ENCODE data around the gene C12orf75. TPM values are rescaled to one million over a fixed set of nuclear protein-coding genes. Genes with fewer than 3 reads are reported as not detected.

The C12orf75 gene
- total RNA-seq, 1 donor from 2014 or later: 169 TPM

GRCh38 chr12:105316931-105317852, 13.3 kb upstream of the C12orf75 start:
- peaks cover 27% of the 10 kb centered on the region for H3K4me1 Mint-ChIP-seq (ENCODE audit: unreplicated experiment)
- H3K27ac Mint-ChIP-seq (ENCODE audit: unreplicated experiment): peak overlapping the region; percentile 53
- no peaks in the 10 kb centered on the region for H3K27me3 Mint-ChIP-seq (ENCODE audit: unreplicated experiment)

GRCh38 chr12:105317942-105318621, 12.4 kb upstream of the C12orf75 start:
- Mint-ChIP-seq H3K27ac (ENCODE audit: unreplicated experiment) (no peak overlapping the region), H3K36me3 (ENCODE audit: unreplicated experiment) (no peaks in the 10 kb centered on the region), H3K27me3 (ENCODE audit: unreplicated experiment) (no peaks in the 10 kb centered on the region), H3K9me3 (ENCODE audit: unreplicated experiment) (peaks cover 8% of the 10 kb centered on the region), H3K4me3 (ENCODE audit: unreplicated experiment) (no peak overlapping the region), H3K4me1 (ENCODE audit: unreplicated experiment) (peaks cover 24% of the 10 kb centered on the region)
- DNase-seq (ENCODE audit: extremely low spot score, unreplicated experiment): no peak
- no peak for TF ChIP-seq CTCF (IDR thresholded peaks at IDR 0.05)

More at GRCh38 chr12:105316931-105317852, 13.3 kb upstream of the C12orf75 start:
- H3K4me3 Mint-ChIP-seq (ENCODE audit: unreplicated experiment): no peak overlapping the region
- H3K36me3 Mint-ChIP-seq (ENCODE audit: unreplicated experiment): no peaks in the 10 kb centered on the region
- no peak for TF ChIP-seq CTCF (IDR thresholded peaks at IDR 0.05)
- peaks cover 8% of the 10 kb centered on the region for H3K9me3 Mint-ChIP-seq (ENCODE audit: unreplicated experiment)
- no peak for DNase-seq (ENCODE audit: extremely low spot score, unreplicated experiment)

GRCh38 chr12:105318651-105319483, 11.6 kb upstream of the C12orf75 start:
- Mint-ChIP-seq H3K36me3 (ENCODE audit: unreplicated experiment) (no peaks in the 10 kb centered on the region), H3K27ac (ENCODE audit: unreplicated experiment) (peak overlapping the region; percentile 33), H3K4me1 (ENCODE audit: unreplicated experiment) (peaks cover 30% of the 10 kb centered on the region), H3K27me3 (ENCODE audit: unreplicated experiment) (no peaks in the 10 kb centered on the region), H3K4me3 (ENCODE audit: unreplicated experiment) (no peak overlapping the region), H3K9me3 (ENCODE audit: unreplicated experiment) (peaks cover 5% of the 10 kb centered on the region)
- no peak for DNase-seq (ENCODE audit: extremely low spot score, unreplicated experiment)
- no peak for TF ChIP-seq CTCF (IDR thresholded peaks at IDR 0.05)

- H3K27ac Mint-ChIP-seq (ENCODE audit: unreplicated experiment): no peak overlapping the region
- no peaks in the 10 kb centered on the region for H3K27me3 Mint-ChIP-seq (ENCODE audit: unreplicated experiment)
- no peak overlapping the region for H3K4me3 Mint-ChIP-seq (ENCODE audit: unreplicated experiment)
- no peak for TF ChIP-seq CTCF (IDR thresholded peaks at IDR 0.05)
- H3K4me1 Mint-ChIP-seq (ENCODE audit: unreplicated experiment): peaks cover 30% of the 10 kb centered on the region
- no peaks in the 10 kb centered on the region for H3K36me3 Mint-ChIP-seq (ENCODE audit: unreplicated experiment)
- no peak for DNase-seq (ENCODE audit: extremely low spot score, unreplicated experiment)
- H3K9me3 Mint-ChIP-seq (ENCODE audit: unreplicated experiment): no peaks in the 10 kb centered on the region
Measured at GRCh38 chr12:105319691-105320209, 10.7 kb upstream of the C12orf75 start.

Data from osteocyte (in vitro differentiated cells).